H4 (cell line): ENCODE data around the gene RPS6KL1. TPM values are rescaled to one million over a fixed set of nuclear protein-coding genes. Genes with fewer than 3 reads are reported as not detected.

Source experiments
- DNase-seq: peaks from one replicate; pipeline ENCODE4 v3.0.0-alpha.2; 2015; ENCODE audit warnings: low spot score
- total RNA-seq: library from RNA; depleted of rRNA; stranded (reverse); fragments of >200 nt; shearing (Covaris generic); gene quantifications from 2 replicates; pipeline ENCODE4 v1.2.3, GENCODE V29; 2014; rRNA removed

RPS6KL1 gene
- total RNA-seq, 1 experiment from 2014 or later: not detected

DNA sequence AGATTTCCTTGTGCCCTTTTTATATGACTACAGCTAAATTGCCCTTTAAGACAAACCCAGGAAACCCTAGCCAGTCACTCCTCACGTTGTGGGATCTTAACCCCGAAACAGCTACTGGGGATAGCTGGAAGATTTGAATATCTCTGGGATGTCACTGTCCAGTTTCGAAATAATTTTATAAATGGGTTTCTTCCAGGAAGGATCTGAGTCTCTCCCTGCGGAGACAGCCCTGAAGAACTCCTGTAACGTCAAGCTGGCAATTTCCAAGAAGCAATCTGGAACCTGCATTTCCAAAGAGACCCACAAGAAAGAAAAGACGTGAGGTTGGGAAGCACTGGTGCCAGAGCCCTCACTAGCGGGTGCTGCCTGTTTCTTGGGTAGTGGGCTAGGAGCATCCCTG is 68.0 kb downstream of the RPS6KL1 start:
- no peak for DNase-seq

Other genes starting within 250 kb of the RPS6KL1 start
- gene AREL1, start 210.2 kb downstream of the RPS6KL1 start, total RNA-seq: 25.8 and 28.1 TPM in 2 replicates
- 32.3 and 39.7 TPM in 2 replicates for gene FCF1, start 210.1 kb downstream of the RPS6KL1 start, total RNA-seq
- gene YLPM1, start 159.9 kb downstream of the RPS6KL1 start, total RNA-seq: 9.6 and 15.6 TPM in 2 replicates
- not detected in 2 replicates for gene PROX2, start 47.1 kb downstream of the RPS6KL1 start, total RNA-seq
- 26.1 and 29.9 TPM in 2 replicates for gene DLST, start 41.3 kb downstream of the RPS6KL1 start, total RNA-seq
- 2.6 and 3.1 TPM in 2 replicates for gene PGF, start 32.3 kb upstream of the RPS6KL1 start, total RNA-seq
- gene EIF2B2, start 79.7 kb upstream of the RPS6KL1 start, total RNA-seq: 51.0 and 90.5 TPM in 2 replicates
- gene MLH3, start 128.2 kb upstream of the RPS6KL1 start, total RNA-seq: 6.6 and 11.8 TPM in 2 replicates
- 9.7 and 14.8 TPM in 2 replicates for gene ACYP1, start 140.8 kb upstream of the RPS6KL1 start, total RNA-seq
- gene ZC2HC1C, start 146.4 kb upstream of the RPS6KL1 start, total RNA-seq: 0.21 and 2.7 TPM in 2 replicates
- 0.06 and 0.12 TPM in 2 replicates for gene NEK9, start 203.8 kb upstream of the RPS6KL1 start, total RNA-seq